Stimulated activated CD4-positive, alpha-beta T cell treated with anti-CD3 and anti-CD28 coated beads, Interleukin-4, amount 100 ng/mL, for 4 hours (primary cell): Measurements from ENCODE around the gene PTBP2.

Experiments
- DNase-seq, 2 experiments: peaks; one replicate each; pipeline ENCODE4 v3.0.0-alpha.2; 2020

PTBP2 gene

GRCh38 chr1:96721416-96722160, at the start of gene PTBP2:
Gene PTBP2 (plus strand): TSS chr1:96721784. CDS start chr1:96721865, 81 bp downstream.
- peak; percentile 76 to 81 for DNase-seq

DNA sequence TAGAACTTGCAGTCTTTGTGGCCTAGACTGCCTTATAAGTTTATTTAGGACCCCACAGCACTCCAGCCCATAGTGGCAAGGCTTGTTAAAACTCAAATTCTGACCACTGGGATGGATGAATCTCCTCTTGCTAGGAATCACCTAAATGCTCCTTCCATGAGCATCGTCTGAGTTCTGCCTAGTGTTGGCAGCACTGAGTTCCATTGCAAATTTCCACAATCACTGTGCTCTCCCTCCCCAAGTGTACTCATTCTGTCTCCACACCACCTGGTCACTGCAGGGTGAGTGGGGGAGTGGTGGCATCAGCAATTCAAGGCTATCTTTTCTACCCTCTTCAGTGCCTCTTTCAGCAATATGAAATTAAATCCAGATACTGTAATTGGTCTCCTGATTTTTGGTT, 46.7 kb upstream of the PTBP2 start:
- no peak for DNase-seq

GRCh38 chr1:96682056-96682455, 39.5 kb upstream of the PTBP2 start:
- DNase-seq: no peak

GRCh38 chr1:96683931-96684330, 37.7 kb upstream of the PTBP2 start:
- DNase-seq: no peak

- no peak for DNase-seq
Measured at GRCh38 chr1:96684744-96685143, 36.8 kb upstream of the PTBP2 start.

DNA sequence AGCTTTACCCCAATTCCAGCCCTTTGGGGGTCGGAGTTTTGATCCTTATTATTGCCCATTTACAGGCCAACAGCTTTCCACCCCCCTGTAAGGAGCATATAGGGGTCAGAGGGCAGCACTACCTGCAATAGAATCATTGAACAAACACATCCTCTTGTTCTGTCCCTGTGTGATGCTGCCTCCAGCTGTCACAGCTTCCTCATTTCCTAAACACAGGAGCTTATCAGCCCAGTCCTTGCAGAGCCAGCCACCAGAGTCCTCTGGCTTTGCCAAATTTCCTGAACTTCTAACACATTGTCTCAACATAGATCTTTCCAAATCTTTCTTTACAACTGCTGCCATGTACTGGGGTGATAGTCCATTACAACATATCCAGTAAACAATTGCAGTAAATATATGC, 32.8 kb upstream of the PTBP2 start:
- DNase-seq: no peak

DNA sequence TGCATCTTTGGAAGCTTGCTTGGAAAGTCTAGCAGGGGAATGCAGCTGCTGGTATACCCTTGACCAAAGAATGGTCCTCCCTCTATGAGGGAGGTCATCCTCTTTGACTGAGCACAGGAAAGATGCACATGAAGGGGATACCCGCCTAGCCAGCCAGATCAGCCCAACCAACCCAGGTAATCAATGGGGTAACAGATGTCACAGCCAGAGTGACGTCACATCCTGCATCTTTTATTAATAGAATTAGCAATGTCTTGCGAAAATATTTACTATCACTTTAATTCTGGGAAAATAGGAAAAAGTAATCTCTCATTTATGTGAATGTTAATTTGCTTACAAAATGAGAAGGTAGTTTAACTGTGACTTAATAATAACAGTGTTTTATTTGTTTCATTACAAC, 25.6 kb upstream of the PTBP2 start:
- DNase-seq: no peak

GRCh38 chr1:96698342-96698983, 23.1 kb upstream of the PTBP2 start:
- no peak for DNase-seq

DNA sequence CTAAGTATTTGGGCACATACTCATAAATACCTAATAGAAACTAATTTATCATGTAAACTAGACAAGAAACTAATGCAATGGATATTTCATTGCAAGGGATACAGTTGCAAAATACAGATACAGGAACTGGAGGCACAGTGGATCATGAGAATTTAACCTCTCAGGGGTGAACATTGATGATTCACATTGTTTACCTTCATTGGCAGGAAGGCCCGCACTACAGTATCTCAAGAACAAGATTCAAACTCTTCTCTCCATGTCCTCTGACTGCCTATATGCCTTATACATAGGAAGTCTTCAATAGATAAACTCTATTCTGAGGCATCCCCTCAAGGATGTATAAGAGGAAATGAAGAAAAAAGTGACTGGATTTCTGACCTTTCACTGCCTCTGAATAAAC, 18.4 kb upstream of the PTBP2 start:
- DNase-seq: no peak

DNA sequence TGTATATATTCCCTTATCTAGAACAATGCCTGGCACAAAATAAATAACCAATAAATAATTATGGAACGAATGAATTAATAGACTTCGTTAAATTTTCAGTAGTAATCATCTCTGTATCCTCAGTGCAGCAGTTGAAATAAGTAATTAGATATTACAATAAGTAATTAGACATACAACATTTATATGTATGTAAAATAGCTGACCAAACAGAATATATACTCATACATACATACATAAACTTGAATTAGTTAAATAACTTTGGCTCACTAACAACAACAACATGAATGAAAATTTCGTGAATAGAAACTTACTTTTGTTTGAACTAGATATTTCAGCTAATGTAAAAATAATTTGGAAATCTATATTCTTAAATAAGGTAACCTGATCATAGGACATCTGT, 14.6 kb upstream of the PTBP2 start:
- no peak for DNase-seq

DNA sequence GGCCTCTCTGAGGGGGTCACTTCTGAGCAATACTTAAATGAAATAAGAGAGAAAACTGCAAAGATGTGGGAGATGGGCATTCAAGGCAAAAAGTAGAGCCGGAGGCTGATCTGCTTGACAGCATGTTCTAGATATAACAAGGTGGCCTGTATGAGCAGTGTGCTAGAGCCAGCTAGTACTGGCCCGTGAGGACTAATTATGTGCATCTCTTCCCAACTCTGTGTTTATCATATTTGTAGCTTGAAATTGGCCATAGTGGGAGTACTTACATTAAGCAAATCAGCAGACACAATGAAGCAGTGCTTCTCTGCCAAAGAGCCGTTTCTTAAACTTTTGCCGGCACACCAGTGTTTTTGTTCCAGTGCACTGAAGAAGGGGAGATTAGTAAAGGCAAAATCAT, 13.1 kb upstream of the PTBP2 start:
- no peak for DNase-seq

- DNase-seq: no peak
Measured at GRCh38 chr1:96710708-96711477, 10.7 kb upstream of the PTBP2 start.

DNA sequence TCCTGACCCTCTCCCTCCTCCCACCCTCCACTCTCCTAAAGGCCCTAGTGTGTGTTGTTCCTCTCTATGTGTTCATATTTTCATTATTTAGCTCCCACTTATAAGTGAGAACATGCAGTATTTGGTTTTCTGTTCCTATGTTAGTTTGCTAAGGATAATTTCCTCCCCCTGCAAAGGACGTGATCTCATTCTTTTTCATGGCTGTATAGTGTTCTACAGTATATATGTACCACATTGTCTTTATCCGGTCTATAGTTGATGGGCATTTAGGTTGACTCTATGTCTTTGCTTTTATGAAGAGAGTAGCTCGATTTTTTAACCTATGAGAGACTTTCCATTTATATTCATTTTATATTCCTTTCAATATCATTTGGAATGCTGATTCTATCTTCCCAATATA, 7.9 kb upstream of the PTBP2 start:
- DNase-seq: no peak

DNA sequence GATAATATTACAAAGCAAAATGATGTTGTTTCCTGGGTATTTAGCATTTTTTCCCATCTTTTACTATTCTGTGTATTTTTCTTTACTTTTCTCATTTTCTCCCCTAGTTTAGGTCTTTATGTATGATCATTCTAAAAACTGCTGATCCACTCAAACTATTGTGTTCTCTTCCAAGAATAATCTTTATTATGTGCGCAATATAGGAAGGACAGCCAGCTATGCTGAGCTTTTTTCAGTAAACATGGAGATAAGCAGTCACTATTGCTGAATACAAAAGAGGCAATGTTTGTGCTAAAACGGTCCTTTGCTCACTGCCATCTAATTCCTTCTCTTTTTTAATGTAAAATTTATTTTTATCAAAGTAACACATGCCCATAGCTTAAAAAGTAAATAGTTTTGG, 6.7 kb upstream of the PTBP2 start:
- no peak for DNase-seq

GRCh38 chr1:96715482-96715881, 6.1 kb upstream of the PTBP2 start:
- no peak for DNase-seq

GRCh38 chr1:96721053-96721415, 550 bp upstream of the PTBP2 start:
- no peak for DNase-seq

DNA sequence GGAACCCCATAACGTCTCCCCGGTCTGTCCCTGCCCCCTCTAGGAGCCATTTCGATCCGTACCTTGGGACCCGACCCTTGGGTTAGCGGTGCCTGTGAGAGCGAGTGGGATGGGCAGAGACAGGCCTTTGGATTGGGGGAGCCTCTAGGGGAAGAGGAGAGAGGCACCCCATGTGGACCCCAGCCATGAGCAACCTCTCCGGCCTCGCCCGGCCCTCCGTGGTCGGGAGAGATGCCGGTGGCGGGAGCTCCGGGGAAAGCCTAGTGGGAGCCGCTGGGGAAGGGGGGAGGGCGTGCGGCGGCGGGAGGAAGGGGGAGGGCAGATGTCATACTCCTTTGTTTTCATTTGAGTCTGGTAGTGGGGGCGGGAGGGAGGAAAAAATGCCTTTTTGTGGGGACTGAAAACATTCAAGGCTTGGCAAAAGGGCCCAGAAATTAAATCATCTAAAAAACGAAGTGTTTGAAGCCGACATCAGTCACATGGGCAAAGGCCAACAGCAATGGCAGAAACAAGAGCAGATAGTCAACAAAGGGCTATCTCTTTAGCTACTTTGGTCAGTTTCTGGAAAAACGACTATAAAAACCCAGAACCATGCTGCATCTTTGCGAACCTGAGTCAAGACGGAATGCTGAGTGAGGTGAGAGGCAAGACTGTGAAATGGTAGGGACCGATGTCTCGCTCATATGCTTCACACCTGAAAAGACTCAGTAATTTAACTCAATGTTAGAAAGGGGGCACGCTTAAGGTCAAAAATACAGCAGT, 758 bp downstream of the PTBP2 start:
- peak; percentile 32 to 46 for DNase-seq

- DNase-seq: no peak
Measured at GRCh38 chr1:96722958-96723357, 1.4 kb downstream of the PTBP2 start.

DNA sequence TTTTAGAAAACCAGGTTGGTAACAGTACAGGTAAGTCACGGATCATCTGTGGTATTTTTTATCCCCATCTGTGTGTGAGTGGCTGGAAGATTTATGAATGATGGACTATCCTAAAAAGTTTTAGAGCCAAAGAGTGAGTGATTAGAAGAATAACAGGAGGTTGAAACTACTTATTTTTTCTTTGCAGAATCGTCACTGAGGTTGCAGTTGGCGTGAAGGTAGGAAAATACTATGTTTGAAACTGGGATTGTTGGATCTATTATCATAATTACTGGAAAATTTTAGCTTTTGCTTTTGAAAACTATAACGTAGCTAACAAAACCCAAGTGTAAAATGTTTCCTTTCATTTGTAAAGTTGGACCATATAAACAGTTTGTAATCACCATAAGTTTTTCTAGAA, 1.8 kb downstream of the PTBP2 start:
- no peak for DNase-seq

DNA sequence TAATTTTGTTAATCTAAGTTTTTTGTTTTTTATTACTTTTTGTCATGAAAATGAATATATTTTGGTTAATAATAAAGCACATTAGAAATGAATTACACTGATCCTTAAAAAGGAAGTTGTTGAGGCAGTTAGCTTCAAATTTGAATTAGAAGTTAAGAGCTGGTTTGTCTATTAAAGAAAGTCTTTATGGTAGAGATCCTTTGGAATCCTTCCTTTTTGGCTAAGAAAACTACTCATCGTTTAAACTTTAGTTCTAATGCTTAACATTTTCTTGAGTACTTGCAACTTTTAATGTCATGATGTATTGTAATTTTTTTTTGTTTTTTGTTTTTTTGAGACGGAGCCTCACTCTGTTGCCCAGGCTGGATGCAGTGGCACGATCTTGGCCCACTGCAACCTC, 2.4 kb downstream of the PTBP2 start:
- no peak for DNase-seq

DNA sequence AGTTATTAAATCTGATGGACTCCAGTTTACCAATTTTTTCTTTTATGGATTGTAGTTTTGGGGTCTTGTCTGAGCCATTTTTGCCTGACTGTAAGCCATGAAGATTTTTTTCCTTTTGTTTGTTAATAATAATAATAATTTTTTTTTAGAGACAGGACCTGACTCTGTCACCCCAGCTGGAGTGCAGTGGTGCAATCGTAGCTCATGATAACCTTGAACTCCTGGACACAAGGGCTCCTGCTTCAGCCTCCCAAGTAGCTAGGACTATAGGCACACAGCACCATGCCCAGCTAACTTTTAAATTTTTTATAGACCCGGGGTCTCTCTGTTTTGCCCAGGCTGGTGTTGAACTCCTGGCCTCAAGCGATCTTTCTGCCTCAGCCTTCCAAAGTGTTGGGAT, 6.3 kb downstream of the PTBP2 start:
- no peak for DNase-seq

DNA sequence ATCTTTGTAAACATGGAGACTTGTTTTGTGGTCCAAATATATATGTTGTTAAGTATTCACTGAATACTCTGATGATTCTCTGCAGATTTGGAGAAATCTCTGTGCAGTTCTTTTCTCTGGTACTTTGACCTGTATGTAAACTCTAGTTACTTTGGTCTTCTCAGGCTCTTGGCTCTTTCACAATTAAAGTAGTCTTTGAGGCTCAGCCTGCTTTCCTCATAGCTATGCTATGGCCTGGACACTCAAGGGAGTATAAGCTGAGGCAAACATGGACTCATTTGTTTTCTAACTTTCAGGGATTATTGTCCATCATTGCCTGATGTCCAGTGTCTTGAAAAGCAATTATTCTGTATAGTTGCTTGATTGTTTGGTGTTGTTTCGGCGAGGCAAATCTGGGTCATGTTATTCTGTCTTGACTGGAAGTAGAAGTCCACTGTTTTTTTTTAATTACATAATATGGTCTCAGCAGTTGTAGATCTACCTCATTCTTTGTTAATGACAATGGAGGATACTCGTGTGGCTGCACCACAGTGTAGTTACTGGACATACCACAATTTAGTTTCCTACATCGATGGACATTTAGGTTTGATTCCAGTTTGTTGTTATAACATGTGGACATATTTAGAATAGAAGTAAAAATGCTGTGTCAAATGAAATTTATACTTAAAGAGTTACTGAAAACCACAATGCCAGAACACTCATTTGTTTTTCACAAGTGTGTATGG, 9.2 kb downstream of the PTBP2 start:
- no peak for DNase-seq

- no peak for DNase-seq
Measured at GRCh38 chr1:96741335-96741734, 19.8 kb downstream of the PTBP2 start.
